Type B pancreatic cell (in vitro differentiated cells): ENCODE results near the gene ERP44. TPM values are rescaled to one million over a fixed set of nuclear protein-coding genes. Genes with fewer than 3 reads are reported as not detected.

Source experiments
- DNase-seq: peaks from one replicate; pipeline ENCODE4 v3.0.0; 2021; ENCODE audit warnings: mixed read lengths; ENCODE audit not compliant: unreplicated experiment; ENCODE audit errors: extremely low spot score
- H3K27ac Mint-ChIP-seq: 2 replicates; pipeline ENCODE4 v1.8.0; 2021; ENCODE audit warnings: mild to moderate bottlenecking, mixed read lengths
- H3K27me3 Mint-ChIP-seq: 2 replicates; pipeline ENCODE4 v1.8.0; 2021; ENCODE audit warnings: mixed read lengths
- H3K36me3 Mint-ChIP-seq: 2 replicates; pipeline ENCODE4 v1.8.0; 2021; ENCODE audit warnings: mixed read lengths
- H3K4me1 Mint-ChIP-seq: one replicate; pipeline ENCODE4 v1.8.0; 2021; ENCODE audit warnings: mixed read lengths; ENCODE audit not compliant: unreplicated experiment
- H3K4me3 Mint-ChIP-seq: 2 replicates; pipeline ENCODE4 v1.8.0; 2021; ENCODE audit warnings: mild to moderate bottlenecking, mixed read lengths
- H3K9me3 Mint-ChIP-seq: 2 replicates; pipeline ENCODE4 v1.8.0; 2021; ENCODE audit warnings: mixed read lengths
- CTCF ChIP-seq: fragments of 200-600 bp; sonication (generic); conservative IDR thresholded peaks from 2 replicates; pipeline ENCODE4 v1.5.0; 2021; ENCODE audit warnings: antibody characterized with exemption, mild to moderate bottlenecking
- total RNA-seq: library from RNA; stranded (reverse); gene quantifications from 2 replicates; pipeline ENCODE4 v1.2.1, GENCODE V29; 2021; ENCODE audit warnings: low replicate concordance

The ERP44 gene
- total RNA-seq, 1 donor from 2014 or later: 21.2 TPM

GRCh38 chr9:99964336-99964735 is 134.5 kb downstream of the ERP44 start:
- no peaks in the 10 kb centered on the region for H3K4me1 Mint-ChIP-seq
- H3K4me3 Mint-ChIP-seq: no peak overlapping the region
- H3K36me3 Mint-ChIP-seq: peaks cover 23% of the 10 kb centered on the region
- DNase-seq: no peak
- H3K27ac Mint-ChIP-seq: no peak overlapping the region
- no peaks in the 10 kb centered on the region for H3K27me3 Mint-ChIP-seq
- TF ChIP-seq CTCF: no peak
- no peaks in the 10 kb centered on the region for H3K9me3 Mint-ChIP-seq

- H3K27me3 Mint-ChIP-seq: no peaks in the 10 kb centered on the region
- no peak for DNase-seq
- no peaks in the 10 kb centered on the region for H3K4me1 Mint-ChIP-seq
- H3K4me3 Mint-ChIP-seq: no peak overlapping the region
- no peaks in the 10 kb centered on the region for H3K9me3 Mint-ChIP-seq
- peaks cover 26% of the 10 kb centered on the region for H3K36me3 Mint-ChIP-seq
- H3K27ac Mint-ChIP-seq: no peak overlapping the region
- no peak for TF ChIP-seq CTCF
These were observed 136.0 kb downstream of the ERP44 start for GRCh38 chr9:99962680-99963261.

GRCh38 chr9:99955606-99956005 is 143.2 kb downstream of the ERP44 start:
- Mint-ChIP-seq H3K9me3 (no peaks in the 10 kb centered on the region), H3K4me1 (peaks cover 4% of the 10 kb centered on the region), H3K4me3 (no peak overlapping the region), H3K36me3 (peaks cover 21% of the 10 kb centered on the region), H3K27me3 (no peaks in the 10 kb centered on the region), H3K27ac (no peak overlapping the region)
- no peak for TF ChIP-seq CTCF
- DNase-seq: no peak

- Mint-ChIP-seq H3K4me3 (no peak overlapping the region), H3K27me3 (no peaks in the 10 kb centered on the region), H3K27ac (no peak overlapping the region), H3K9me3 (no peaks in the 10 kb centered on the region), H3K4me1 (peaks cover 4% of the 10 kb centered on the region), H3K36me3 (peaks cover 24% of the 10 kb centered on the region)
- no peak for TF ChIP-seq CTCF
- DNase-seq: no peak
These were observed 144.0 kb downstream of the ERP44 start for GRCh38 chr9:99954819-99955218.

GRCh38 chr9:99953861-99954507 is 144.8 kb downstream of the ERP44 start:
- no peak for DNase-seq
- H3K9me3 Mint-ChIP-seq: no peaks in the 10 kb centered on the region
- peaks cover 22% of the 10 kb centered on the region for H3K36me3 Mint-ChIP-seq
- H3K4me3 Mint-ChIP-seq: no peak overlapping the region
- TF ChIP-seq CTCF: no peak
- H3K27ac Mint-ChIP-seq: no peak overlapping the region
- H3K4me1 Mint-ChIP-seq: peaks cover 4% of the 10 kb centered on the region
- no peaks in the 10 kb centered on the region for H3K27me3 Mint-ChIP-seq
